VCaP (cell line): Measurements from ENCODE around the gene ZNF133.

Experiments
- H3K27ac ChIP-seq: fragments of 450-650 bp; 2 replicates; pipeline ENCODE4 v1.5.1; 2017
- TF ChIP-seq, protein P1 (sequence below): fragments of 450-650 bp; conservative IDR thresholded peaks from 2 replicates; pipeline ENCODE4 v1.5.1; 2017; ENCODE audit warnings: mild to moderate bottlenecking, moderate library complexity

The ZNF133 gene

GRCh38 chr20:18362916-18363315, 74.6 kb downstream of the ZNF133 start:
- no peak overlapping the region for H3K27ac ChIP-seq
- TF ChIP-seq, protein P1, sequence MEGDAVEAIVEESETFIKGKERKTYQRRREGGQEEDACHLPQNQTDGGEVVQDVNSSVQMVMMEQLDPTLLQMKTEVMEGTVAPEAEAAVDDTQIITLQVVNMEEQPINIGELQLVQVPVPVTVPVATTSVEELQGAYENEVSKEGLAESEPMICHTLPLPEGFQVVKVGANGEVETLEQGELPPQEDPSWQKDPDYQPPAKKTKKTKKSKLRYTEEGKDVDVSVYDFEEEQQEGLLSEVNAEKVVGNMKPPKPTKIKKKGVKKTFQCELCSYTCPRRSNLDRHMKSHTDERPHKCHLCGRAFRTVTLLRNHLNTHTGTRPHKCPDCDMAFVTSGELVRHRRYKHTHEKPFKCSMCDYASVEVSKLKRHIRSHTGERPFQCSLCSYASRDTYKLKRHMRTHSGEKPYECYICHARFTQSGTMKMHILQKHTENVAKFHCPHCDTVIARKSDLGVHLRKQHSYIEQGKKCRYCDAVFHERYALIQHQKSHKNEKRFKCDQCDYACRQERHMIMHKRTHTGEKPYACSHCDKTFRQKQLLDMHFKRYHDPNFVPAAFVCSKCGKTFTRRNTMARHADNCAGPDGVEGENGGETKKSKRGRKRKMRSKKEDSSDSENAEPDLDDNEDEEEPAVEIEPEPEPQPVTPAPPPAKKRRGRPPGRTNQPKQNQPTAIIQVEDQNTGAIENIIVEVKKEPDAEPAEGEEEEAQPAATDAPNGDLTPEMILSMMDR, result no peak

- H3K27ac ChIP-seq, result no peak overlapping the region
- TF ChIP-seq, protein P1, result no peak
Measured at GRCh38 chr20:18363708-18364107, 75.4 kb downstream of the ZNF133 start.

GRCh38 chr20:18364768-18365167, 76.4 kb downstream of the ZNF133 start:
- no peak overlapping the region for H3K27ac ChIP-seq
- TF ChIP-seq, protein P1, result no peak
